Measurements from ENCODE around the gene CLMN.

CLMN gene

DNA sequence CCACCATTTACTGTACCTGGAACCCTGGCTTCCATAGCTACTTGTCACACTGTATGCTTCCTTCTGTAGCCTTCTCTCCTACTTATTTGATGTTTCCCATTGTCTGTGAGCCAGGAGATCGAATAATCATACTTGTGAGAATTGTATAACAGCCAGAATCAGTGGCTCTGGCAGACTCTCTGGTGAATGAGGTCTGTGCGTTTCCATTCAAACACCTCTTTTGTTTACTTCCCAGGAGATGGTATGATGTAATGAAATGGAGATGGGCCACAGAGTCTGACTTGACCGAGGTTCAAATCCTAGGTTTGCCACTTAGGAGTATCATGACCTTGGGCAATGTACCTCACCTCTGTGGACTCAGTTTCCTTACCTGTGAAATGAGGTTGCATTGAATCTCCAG is 35.7 kb upstream of the CLMN start:
- H2AFZ ChIP-seq (ENCODE audit: low read length, unreplicated experiment), result peak overlapping the region; percentile 31
- H3K27ac ChIP-seq (ENCODE audit: low read depth, low read length), result no peak overlapping the region
- no peaks in the 10 kb centered on the region for H3K79me2 ChIP-seq (ENCODE audit: control insufficient read depth, insufficient read depth, low read length, unreplicated experiment)
- no peaks in the 10 kb centered on the region for H3K36me3 ChIP-seq (ENCODE audit: insufficient read depth, low read length)
- H3K4me1 ChIP-seq (ENCODE audit: control insufficient read depth, insufficient read depth, low read length, unreplicated experiment), result no peaks in the 10 kb centered on the region
- H3K4me3 ChIP-seq (ENCODE audit: low read depth, low read length), result no peak overlapping the region
- H3K27me3 ChIP-seq (ENCODE audit: insufficient read depth, low read length), result no peaks in the 10 kb centered on the region

DNA sequence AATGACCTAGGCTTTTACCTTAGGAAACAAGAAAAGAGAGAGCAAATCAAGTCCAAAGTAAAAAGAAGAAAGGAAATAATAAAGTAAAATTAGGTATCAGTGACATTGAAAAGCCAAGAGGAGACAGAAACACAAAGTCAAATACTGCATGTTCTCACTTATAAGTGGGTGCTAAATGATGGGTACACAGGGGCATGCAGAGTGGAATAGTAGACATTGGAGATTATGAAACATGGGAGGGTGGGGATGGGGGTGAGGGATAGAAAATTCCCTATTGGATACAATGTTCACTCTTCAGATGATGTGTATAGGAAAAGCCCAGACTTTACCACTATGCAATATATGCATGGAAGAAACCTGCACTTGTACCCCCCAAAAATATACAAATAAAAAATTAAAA is 35.1 kb upstream of the CLMN start:
- no peaks in the 10 kb centered on the region for H3K36me3 ChIP-seq (ENCODE audit: insufficient read depth, low read length)
- H3K4me3 ChIP-seq (ENCODE audit: low read depth, low read length), result no peak overlapping the region
- no peaks in the 10 kb centered on the region for H3K79me2 ChIP-seq (ENCODE audit: control insufficient read depth, insufficient read depth, low read length, unreplicated experiment)
- no peak overlapping the region for H2AFZ ChIP-seq (ENCODE audit: low read length, unreplicated experiment)
- no peak overlapping the region for H3K27ac ChIP-seq (ENCODE audit: low read depth, low read length)
- H3K4me1 ChIP-seq (ENCODE audit: control insufficient read depth, insufficient read depth, low read length, unreplicated experiment), result no peaks in the 10 kb centered on the region
- H3K27me3 ChIP-seq (ENCODE audit: insufficient read depth, low read length), result no peaks in the 10 kb centered on the region

DNA sequence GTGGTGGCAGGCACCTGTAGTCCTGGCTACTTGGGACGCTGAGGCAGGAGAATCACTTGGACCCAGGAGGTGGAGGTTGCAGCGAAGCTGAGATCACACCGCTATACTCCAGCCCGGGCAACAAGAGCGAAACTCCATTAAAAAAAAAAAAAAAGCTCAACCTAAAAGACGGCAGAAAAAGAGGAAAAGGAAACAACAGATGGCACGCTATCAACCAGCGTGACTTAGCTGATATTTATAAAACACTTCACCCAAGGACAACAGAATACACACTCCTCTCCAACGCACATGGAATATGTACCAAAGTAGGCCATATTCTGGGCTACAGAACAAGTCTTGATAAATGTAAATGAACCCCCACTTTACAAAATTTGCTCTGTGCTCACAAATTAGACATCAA is 34.0 kb upstream of the CLMN start:
- Histone ChIP-seq H2AFZ (ENCODE audit: low read length, unreplicated experiment) (no peak overlapping the region), H3K4me3 (ENCODE audit: low read depth, low read length) (no peak overlapping the region), H3K79me2 (ENCODE audit: control insufficient read depth, insufficient read depth, low read length, unreplicated experiment) (no peaks in the 10 kb centered on the region), H3K27me3 (ENCODE audit: insufficient read depth, low read length) (no peaks in the 10 kb centered on the region), H3K27ac (ENCODE audit: low read depth, low read length) (no peak overlapping the region), H3K4me1 (ENCODE audit: control insufficient read depth, insufficient read depth, low read length, unreplicated experiment) (no peaks in the 10 kb centered on the region), H3K36me3 (ENCODE audit: insufficient read depth, low read length) (no peaks in the 10 kb centered on the region)

DNA sequence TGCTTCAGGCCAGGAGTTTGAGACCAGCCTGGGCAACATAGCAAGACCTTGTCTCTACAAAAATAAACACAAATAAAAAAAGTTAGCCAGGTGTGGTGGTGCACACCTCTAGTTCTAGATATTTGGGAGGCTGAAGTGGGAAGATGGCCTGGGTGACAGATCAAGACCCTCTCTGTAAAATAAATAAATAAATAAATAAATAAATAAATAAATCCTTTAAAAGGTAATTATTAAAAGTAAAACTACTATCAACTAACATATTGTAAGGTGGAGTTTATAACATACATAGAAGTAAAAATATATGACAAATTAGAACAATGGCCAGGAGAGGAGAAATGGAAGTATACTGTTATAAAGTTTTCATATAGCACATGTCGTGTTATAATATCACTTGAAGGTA is 33.3 kb upstream of the CLMN start:
- H3K27me3 ChIP-seq (ENCODE audit: insufficient read depth, low read length), result no peaks in the 10 kb centered on the region
- no peaks in the 10 kb centered on the region for H3K36me3 ChIP-seq (ENCODE audit: insufficient read depth, low read length)
- H2AFZ ChIP-seq (ENCODE audit: low read length, unreplicated experiment), result no peak overlapping the region
- H3K4me3 ChIP-seq (ENCODE audit: low read depth, low read length), result no peak overlapping the region
- H3K79me2 ChIP-seq (ENCODE audit: control insufficient read depth, insufficient read depth, low read length, unreplicated experiment), result no peaks in the 10 kb centered on the region
- H3K27ac ChIP-seq (ENCODE audit: low read depth, low read length), result no peak overlapping the region
- no peaks in the 10 kb centered on the region for H3K4me1 ChIP-seq (ENCODE audit: control insufficient read depth, insufficient read depth, low read length, unreplicated experiment)

DNA sequence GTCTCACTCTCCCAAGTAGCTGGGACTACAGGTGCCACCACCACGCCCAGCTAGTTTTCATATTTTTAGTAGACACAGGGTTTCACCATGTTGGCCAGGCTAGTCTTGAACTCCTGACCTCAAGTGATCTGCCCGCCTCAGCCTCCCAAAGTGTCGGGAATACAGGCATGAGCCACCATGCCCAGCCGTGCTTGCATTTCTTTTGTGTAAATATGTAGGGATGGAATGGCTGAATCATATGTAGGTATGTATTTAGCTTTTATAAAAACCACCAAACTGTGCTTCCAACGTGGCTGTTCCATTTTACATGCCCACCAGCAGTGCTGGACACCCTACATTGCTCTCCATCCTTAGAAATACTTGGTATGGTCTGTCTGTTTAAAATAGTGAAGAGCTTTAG is 32.8 kb upstream of the CLMN start:
- Histone ChIP-seq H3K27me3 (ENCODE audit: insufficient read depth, low read length) (no peaks in the 10 kb centered on the region), H3K4me3 (ENCODE audit: low read depth, low read length) (no peak overlapping the region), H3K4me1 (ENCODE audit: control insufficient read depth, insufficient read depth, low read length, unreplicated experiment) (no peaks in the 10 kb centered on the region), H2AFZ (ENCODE audit: low read length, unreplicated experiment) (no peak overlapping the region), H3K79me2 (ENCODE audit: control insufficient read depth, insufficient read depth, low read length, unreplicated experiment) (no peaks in the 10 kb centered on the region), H3K36me3 (ENCODE audit: insufficient read depth, low read length) (no peaks in the 10 kb centered on the region), H3K27ac (ENCODE audit: low read depth, low read length) (no peak overlapping the region)

DNA sequence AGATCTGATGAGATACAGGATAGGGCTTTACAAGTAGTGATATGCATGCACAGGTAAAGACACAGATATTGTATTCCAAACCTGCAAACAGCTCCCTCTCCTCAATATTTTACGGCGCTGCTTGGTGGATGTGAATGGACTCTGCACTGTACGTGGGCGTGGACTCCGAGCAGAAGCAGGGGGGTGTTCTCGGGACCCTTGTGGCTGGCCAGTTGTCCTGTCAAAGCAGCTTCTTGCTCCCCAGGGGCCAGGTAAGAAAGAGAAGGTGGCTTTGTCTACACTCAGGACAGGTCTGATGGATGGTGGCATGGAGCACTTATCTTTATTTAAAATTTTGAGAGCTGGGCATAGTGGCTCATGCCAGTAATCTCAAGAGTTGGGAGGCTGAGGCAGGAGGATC is 29.5 kb upstream of the CLMN start:
- Histone ChIP-seq H3K4me1 (ENCODE audit: control insufficient read depth, insufficient read depth, low read length, unreplicated experiment) (no peaks in the 10 kb centered on the region), H3K27ac (ENCODE audit: low read depth, low read length) (no peak overlapping the region), H3K36me3 (ENCODE audit: insufficient read depth, low read length) (no peaks in the 10 kb centered on the region)

DNA sequence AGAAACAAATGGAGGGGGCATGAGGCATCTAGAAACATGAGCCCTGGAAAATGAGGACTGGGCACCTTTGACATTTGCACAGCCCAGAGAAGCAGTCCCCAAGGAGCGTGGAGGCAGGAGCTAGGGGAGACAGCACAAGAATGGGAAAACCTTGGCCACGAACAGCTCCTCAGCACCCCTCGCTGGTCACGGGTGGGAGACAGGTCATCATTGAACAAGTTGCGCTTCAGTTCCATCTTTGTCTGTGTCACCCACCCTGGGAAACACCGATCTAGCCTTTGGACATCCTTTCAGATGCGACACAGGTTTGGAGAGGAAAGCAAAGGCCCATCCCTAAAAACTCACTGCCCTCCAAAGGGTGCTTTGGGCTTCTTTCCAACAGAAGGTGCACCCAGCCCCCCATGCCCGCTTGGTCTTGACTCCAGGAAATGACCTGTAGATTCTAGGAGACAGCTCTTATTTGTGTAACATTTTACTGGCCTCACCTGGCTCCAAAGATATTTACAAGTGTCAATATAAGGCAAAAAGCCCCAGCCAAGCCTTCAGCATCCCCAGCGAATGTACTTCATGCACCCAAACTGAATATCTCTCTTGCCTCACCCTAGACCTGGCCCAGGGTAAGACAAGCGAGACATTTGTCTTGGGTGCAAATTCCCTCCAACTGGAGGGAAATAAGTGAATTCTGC is 28.8 kb upstream of the CLMN start:
- H3K79me2 ChIP-seq (ENCODE audit: control insufficient read depth, insufficient read depth, low read length, unreplicated experiment), result no peaks in the 10 kb centered on the region
- H3K4me1 ChIP-seq (ENCODE audit: control insufficient read depth, insufficient read depth, low read length, unreplicated experiment), result no peaks in the 10 kb centered on the region
- H3K27ac ChIP-seq (ENCODE audit: low read depth, low read length), result no peak overlapping the region
- H2AFZ ChIP-seq (ENCODE audit: low read length, unreplicated experiment), result no peak overlapping the region
- H3K27me3 ChIP-seq (ENCODE audit: insufficient read depth, low read length), result no peaks in the 10 kb centered on the region
- no peaks in the 10 kb centered on the region for H3K36me3 ChIP-seq (ENCODE audit: insufficient read depth, low read length)
- H3K4me3 ChIP-seq (ENCODE audit: low read depth, low read length), result no peak overlapping the region

More for the DNA sequence above, 29.5 kb upstream of the CLMN start:
- Histone ChIP-seq H3K27me3 (ENCODE audit: insufficient read depth, low read length) (no peaks in the 10 kb centered on the region), H3K79me2 (ENCODE audit: control insufficient read depth, insufficient read depth, low read length, unreplicated experiment) (no peaks in the 10 kb centered on the region), H3K4me3 (ENCODE audit: low read depth, low read length) (no peak overlapping the region), H2AFZ (ENCODE audit: low read length, unreplicated experiment) (no peak overlapping the region)

DNA sequence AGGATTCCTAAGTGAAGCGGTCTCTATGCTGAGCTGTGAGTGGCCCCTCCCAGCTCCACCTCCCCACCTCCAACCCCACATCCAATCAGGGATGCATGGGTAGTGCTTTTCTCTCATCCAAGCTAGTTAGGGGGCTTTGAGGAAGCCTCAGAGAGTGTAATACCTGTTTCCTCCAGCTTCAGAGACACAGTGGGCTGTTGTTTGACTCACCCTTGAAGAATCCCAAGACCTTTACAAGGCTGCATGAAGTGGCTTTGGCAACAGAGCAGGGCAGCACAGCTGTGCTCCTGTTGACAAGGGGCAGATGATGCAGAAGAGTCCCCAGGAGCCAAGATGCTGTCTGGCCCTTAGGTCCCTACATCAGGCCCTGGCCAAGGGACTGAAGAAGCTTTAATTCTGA is 27.1 kb upstream of the CLMN start:
- Histone ChIP-seq H3K4me3 (ENCODE audit: low read depth, low read length) (no peak overlapping the region), H2AFZ (ENCODE audit: low read length, unreplicated experiment) (no peak overlapping the region), H3K79me2 (ENCODE audit: control insufficient read depth, insufficient read depth, low read length, unreplicated experiment) (no peaks in the 10 kb centered on the region), H3K36me3 (ENCODE audit: insufficient read depth, low read length) (no peaks in the 10 kb centered on the region), H3K4me1 (ENCODE audit: control insufficient read depth, insufficient read depth, low read length, unreplicated experiment) (no peaks in the 10 kb centered on the region), H3K27ac (ENCODE audit: low read depth, low read length) (no peak overlapping the region), H3K27me3 (ENCODE audit: insufficient read depth, low read length) (no peaks in the 10 kb centered on the region)

DNA sequence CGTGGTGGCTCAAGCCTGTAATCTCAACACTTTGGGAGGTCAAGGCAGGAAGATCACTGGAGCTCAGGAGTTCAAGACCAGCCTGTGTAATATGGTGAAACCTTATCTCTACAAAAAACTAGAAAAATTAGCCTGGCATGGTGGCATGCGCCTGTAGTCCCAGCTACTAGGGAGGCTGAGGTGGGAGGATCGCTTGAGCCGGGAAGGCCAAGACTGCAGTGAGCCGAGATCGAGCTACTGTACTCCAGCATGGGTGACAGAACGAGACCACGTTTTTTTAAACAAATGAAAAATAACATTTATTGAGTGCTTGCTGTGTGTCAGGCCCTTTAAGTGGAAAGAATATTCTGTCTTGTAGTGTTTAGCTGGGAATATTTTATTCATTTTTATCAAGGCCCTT is 26.6 kb upstream of the CLMN start:
- Histone ChIP-seq H2AFZ (ENCODE audit: low read length, unreplicated experiment) (no peak overlapping the region), H3K27ac (ENCODE audit: low read depth, low read length) (no peak overlapping the region), H3K36me3 (ENCODE audit: insufficient read depth, low read length) (no peaks in the 10 kb centered on the region), H3K4me3 (ENCODE audit: low read depth, low read length) (no peak overlapping the region), H3K4me1 (ENCODE audit: control insufficient read depth, insufficient read depth, low read length, unreplicated experiment) (no peaks in the 10 kb centered on the region), H3K27me3 (ENCODE audit: insufficient read depth, low read length) (no peaks in the 10 kb centered on the region), H3K79me2 (ENCODE audit: control insufficient read depth, insufficient read depth, low read length, unreplicated experiment) (no peaks in the 10 kb centered on the region)

DNA sequence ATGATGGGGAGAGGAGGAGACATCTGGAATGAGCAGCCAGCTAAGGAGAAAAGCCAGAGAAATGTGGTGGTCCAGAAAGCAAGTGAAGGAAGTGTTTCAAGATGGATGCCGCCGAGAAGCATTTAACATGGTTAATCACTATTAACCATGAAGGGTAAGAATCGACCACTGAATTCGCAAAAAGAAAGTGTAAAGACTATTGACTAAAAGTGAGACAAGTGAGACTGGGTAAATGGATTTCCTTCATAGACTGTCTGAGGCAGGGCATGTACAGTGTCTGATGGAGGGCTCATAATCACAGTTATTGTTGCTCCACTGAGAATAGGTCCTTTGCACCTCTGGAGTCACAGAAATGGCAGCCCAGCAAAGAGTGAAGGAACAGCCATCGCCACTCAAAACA is 25.3 kb upstream of the CLMN start:
- H3K79me2 ChIP-seq (ENCODE audit: control insufficient read depth, insufficient read depth, low read length, unreplicated experiment), result no peaks in the 10 kb centered on the region
- H3K27me3 ChIP-seq (ENCODE audit: insufficient read depth, low read length), result no peaks in the 10 kb centered on the region

DNA sequence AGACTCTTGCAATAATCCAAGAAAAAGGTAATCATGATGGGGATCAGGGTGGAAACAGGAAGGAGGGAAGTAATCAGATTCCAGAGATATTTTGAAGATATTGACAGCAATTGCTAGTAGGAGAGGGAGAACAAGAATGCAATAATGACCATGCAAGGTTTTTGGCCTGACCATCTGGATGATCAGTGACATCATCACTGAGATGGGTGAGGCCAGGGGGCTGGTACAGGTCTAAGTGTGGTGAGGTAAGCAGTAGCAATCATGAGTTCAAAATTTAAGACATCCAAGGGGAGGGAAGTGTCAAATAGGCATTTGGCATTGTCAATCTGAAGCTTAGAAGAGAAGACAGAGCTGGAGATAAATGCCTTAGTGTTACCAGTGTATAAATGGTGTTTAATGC is 24.8 kb upstream of the CLMN start:
- Histone ChIP-seq H3K4me3 (ENCODE audit: low read depth, low read length) (no peak overlapping the region), H3K27me3 (ENCODE audit: insufficient read depth, low read length) (no peaks in the 10 kb centered on the region), H2AFZ (ENCODE audit: low read length, unreplicated experiment) (no peak overlapping the region), H3K27ac (ENCODE audit: low read depth, low read length) (no peak overlapping the region), H3K79me2 (ENCODE audit: control insufficient read depth, insufficient read depth, low read length, unreplicated experiment) (no peaks in the 10 kb centered on the region), H3K36me3 (ENCODE audit: insufficient read depth, low read length) (no peaks in the 10 kb centered on the region), H3K4me1 (ENCODE audit: control insufficient read depth, insufficient read depth, low read length, unreplicated experiment) (no peaks in the 10 kb centered on the region)

More for the DNA sequence above, 25.3 kb upstream of the CLMN start:
- Histone ChIP-seq H3K36me3 (ENCODE audit: insufficient read depth, low read length) (no peaks in the 10 kb centered on the region), H2AFZ (ENCODE audit: low read length, unreplicated experiment) (no peak overlapping the region), H3K4me3 (ENCODE audit: low read depth, low read length) (no peak overlapping the region), H3K4me1 (ENCODE audit: control insufficient read depth, insufficient read depth, low read length, unreplicated experiment) (no peaks in the 10 kb centered on the region), H3K27ac (ENCODE audit: low read depth, low read length) (no peak overlapping the region)
